ENCODE measurements around the gene CLEC2A.
"Not testable (repeated sequence)": the region's sequence is repeated elsewhere in the genome, so short reads cannot be mapped to it uniquely, and the experiment has no call there.

Gene CLEC2A

DNA sequence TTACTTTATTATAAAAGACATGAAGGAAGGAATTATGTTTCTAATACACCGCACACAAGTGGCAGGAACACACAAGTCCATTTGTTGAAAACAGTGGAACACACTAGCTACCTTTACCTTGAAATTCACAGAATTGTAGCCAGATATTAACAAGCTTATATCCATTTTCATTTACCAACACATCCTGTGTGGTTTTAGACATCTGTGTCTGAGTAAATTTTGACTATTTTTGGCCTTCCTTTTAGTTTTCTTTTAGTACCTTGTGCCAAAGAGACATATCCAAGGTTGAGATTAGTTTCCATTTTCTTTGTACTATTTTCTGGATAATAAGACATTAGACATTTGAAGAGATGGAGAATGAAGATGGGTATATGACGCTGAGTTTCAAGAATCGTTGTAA, 50.9 kb downstream of the CLEC2A start, which contains the start of gene KLRF2:
TSS of gene KLRF2 (plus strand) at position 244 of the 400 bp plus-strand sequence. CDS start at position 351, 107 bp downstream.
- no peak for DNase-seq (ENCODE audit: low read depth in 2 of 2)

DNA sequence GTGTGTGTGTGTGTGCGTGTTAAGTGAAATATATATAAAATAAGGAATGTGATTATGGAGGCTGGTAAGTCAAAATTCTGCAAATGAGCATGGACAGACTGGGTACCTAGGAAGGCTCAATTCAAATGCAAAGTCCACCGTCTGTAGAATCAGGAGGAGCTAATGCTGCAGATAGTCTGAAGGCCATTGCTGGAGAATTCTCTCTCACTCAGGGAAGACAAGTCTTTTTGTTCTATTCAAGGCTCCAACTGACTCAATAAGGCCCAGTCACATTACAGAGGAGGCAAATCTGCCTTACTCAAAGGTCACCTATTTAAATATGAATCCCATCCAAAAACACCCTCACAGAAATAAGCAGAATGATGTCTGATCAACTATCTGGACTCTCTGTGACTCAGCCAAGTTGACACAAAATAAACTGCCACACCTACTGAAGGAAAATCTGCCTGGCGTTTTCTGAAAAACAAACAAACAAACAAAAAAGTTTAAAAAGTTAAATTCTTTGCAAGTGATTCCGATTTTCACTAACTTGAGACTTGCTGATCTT, 51.6 kb downstream of the CLEC2A start:
- no peak for DNase-seq (ENCODE audit: low read depth in 2 of 2)

DNA sequence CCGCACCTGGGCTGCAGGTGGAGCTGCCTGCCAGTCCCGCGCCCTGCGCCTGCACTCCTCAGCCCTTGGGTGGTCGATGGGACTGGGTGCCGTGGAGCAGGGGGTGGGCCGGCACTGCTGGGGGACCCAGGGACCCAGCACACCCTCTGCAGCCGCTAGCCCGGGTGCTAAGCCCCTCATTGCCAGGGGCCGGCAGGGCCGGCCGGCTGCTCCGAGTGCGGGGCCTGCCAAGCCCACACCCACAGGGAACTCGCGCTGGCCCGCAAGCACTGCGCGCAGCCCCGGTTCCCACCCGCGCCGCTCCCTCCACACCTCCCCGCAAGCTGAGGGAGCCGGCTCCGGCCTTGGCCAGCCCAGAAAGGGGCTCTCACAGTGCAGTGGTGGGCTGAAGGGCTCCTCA, 56.0 kb downstream of the CLEC2A start:
- not testable (repeated sequence) for DNase-seq (ENCODE audit: low read depth in 2 of 2)

DNA sequence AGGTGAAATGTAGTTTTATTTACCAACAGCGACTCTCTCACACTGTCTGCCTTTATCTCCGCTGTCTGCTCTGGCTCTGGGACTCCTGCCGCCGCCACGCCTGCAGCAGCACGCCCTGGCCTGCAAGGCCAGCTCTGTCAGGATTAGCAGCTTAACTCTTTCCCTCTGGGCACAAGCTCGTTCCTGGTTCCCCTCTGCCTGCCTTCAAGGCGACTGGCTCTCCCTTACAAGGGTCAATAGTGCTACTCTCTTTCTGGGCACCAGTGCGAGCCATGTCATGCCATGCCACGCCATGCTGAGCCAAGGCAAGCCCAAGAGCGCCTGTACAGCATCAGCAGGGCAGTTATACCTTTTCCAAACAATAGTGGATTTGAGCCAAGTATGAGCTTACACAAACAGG, 59.4 kb downstream of the CLEC2A start:
- DNase-seq (ENCODE audit: low read depth in 2 of 2), result no peak

DNA sequence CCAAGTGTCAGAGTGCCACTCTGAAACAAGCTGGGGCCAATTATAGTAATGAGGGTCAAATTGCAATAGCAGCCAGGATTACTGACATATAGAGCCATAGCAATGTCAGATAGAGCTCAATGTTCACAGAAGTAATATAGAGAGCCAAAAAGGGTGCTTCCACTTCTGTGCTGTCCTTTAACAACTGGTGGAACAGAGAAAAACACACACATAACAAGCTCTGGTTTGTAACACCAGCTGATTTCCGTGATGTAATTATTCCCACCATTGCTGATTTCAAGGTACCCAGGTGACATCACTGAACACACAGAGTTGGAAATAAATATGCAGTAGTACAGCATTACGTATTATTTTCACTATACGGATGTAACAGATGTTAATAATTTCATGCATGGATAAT, 60.0 kb downstream of the CLEC2A start:
- DNase-seq (ENCODE audit: low read depth in 2 of 2), result no peak

DNA sequence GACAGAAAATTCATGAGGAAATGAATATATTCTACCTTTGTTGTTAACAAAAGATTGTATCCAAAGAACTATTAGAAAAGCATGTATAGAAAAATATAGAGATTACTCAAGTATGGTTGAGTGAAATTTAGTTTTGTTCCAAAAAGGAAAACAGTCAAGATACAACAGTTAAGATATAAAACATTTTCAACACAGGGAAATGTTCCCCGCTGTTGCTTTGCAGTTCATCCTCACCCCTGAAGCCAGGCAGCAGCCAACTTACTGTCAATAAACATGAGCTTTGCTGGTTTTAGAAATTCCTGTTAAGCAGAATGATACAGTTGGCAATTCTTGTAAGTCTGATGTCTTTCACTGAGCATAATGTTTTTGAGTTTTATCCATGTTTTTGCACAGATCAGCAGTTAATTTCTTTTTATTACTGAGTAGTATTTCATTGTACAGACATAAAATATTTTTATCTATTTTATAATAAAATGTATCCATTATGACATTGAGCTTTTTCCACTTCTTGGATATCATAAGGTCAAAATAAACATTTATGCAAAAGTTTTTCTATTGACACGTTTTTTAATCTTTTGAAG, 61.8 kb downstream of the CLEC2A start:
- no peak for DNase-seq (ENCODE audit: low read depth in 2 of 2)

DNA sequence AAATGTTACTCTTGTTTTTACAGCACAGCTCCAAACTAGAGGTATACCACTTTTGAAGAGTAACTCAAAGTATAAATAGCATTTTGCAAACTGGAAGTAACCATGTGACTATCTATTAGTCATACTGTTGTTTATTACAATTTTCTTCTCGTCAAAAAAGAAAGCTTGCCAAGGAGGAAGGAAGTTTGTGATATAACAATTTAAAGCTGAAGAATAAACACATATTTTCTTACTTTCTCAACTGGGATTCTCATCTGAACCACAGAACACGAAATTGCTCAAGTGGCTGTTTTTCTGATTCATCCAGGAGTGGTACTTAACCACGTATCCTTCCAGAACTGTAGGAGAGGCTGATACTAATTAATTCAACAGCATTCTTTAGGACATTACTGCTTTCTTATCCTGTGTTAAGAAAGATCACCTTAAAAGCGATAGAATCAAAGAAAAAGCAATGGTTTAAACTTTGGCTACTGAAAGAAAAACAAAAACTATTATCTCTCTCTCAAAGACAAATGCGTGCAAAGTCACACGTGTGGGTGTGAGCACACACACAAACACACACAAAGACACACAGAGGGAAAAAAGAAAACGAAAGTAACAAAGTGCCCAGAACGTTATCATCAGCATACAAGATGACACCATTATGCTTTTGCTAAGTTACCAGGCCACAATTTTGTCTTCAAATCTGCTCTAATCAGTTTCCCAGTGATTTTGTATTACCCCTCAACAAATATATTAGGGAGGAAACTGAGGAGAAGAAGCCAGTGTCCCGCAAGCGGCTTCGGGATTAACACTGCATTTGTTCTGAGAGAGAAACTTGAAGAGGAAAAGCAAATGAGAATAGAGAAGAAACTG, 62.6 kb downstream of the CLEC2A start, which contains the start of gene CLEC2B:
TSS of gene CLEC2B (minus strand) at position 48 of the 855 bp plus-strand sequence.
- DNase-seq (ENCODE audit: low read depth in 2 of 2), result no peak

DNA sequence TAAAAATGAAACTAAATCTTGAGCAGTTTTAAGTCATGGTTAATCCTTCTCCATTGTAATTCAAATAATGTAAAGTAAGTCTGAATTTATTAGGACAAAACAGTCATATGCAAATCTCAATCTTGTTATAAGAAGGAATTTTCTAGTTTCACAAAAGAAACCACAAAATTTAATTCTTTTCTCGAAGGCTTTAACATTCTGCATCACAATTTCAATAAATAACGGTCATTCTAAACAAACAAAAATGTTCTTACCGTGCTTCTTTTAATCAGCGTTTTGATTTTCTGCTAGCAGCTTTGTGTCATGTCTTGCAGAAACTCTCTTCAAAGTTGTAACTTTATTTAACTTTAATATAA, 63.2 kb downstream of the CLEC2A start:
- no peak for DNase-seq (ENCODE audit: low read depth in 2 of 2)

DNA sequence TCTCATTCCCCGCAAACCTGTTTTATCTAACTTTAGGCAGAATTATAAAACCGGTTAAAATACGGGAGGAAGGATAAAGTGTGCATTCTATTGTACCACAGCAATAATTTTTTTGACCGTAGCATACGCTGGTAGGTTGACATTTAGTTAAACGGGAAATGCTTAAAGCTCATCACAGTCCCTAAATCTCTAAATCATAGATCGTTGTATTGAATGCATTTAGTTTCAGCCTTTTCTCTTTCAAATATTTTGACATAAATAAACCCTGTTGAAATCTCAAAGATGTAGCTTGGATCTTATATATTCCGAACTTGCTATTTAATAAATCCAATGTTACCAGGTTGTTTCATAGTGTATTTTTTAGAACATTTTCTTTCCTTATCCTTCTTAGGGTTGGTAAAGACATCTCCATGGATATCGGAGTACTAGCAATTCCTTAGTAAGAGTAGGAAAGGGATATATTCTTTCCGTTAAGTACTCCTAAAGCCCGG, 63.8 kb downstream of the CLEC2A start:
- no peak for DNase-seq (ENCODE audit: low read depth in 2 of 2)

DNA sequence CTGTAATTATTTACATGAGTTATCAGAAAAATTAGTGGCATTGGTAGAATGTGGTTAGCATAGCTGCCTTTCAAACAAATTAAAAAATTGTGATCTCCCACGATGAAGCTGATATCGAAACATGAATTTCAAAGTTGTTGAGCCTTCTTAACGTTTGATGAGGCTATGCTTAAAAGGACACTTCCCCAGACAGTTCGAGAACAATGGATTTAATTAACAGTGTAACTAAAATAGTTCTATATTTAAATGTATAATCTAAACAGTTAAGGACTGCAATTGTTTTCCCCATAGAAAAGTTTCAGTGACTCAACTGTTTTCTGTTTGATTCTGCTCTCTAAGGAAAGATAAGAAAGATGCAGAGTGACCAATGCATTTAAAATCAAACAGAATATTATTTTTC, 64.6 kb downstream of the CLEC2A start:
- no peak for DNase-seq (ENCODE audit: low read depth in 2 of 2)

DNA sequence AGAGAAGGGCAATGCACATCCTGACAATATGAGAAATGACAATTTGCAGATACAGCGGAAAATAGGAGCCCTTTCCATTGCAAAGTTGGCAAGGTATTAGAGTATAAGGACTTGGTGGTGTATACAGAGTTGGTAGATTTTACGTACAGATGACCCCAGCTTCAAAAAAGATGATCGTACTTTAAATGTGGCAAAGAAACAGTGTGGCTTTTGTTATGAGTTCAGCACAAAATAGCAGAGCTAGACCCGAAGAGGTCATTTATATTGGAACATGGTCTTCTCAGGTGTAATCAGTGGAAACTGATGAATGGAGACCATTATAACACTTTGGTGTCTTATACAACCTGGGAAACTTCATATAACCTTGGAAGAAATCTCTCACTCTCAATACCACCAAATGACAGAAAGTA, 65.3 kb downstream of the CLEC2A start:
- no peak for DNase-seq (ENCODE audit: low read depth in 2 of 2)

DNA sequence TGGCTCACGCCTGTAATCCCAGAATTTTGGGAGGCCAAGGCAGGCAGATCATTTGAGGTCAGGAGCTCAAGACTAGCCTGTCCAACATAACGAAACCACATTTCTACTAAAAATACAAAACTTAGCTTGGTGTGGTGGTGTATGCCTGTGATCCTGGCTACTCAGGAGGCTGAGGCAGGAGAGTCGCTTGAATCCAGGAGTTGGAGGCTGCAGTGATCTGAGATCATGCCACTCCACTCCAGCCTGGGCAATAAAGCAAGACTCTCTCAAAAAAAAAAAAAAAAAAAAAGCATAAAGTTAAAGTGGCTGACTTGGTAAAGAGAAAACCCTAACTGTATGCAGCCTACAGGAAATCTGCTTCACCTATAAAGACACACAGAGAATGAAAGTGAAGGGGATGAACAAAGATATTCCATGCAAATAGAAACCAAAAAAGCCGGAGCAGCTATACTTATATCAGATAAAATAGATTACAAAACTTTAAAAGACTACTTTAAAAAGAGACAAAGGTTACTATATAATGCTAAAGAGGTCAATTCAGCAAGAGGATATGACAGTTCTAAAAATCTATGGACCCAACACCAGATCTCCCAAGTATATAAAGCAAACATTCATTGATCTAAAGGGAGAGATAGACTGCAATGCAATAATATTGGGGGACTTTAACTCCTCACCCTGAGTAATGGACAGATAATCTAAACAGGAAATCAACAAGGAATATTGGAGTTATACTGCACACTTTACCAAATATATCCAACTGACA, 67.1 kb downstream of the CLEC2A start:
- no peak for DNase-seq (ENCODE audit: low read depth in 2 of 2)

Data from stimulated activated CD4-positive, alpha-beta T cell treated with anti-CD3 and anti-CD28 coated beads, Interleukin-4, amount 100 ng/mL, for 48 hours (primary cell).